Peyer's patch (tissue), 4 donors: ENCODE data around the gene RSBN1L. TPM values are rescaled to one million over a fixed set of nuclear protein-coding genes. Genes with fewer than 3 reads are reported as not detected.

ENCODE experiments used
- DNase-seq, 3 donors: peaks; one replicate each; pipeline ENCODE4 v3.0.0-alpha.2; 2017 to 2019
- H3K27ac ChIP-seq, 4 donors: fragments of 200-600 bp; sonication (generic); one replicate each; pipeline ENCODE4 v1.5.1; 2016 to 2019
- H3K27me3 ChIP-seq, 2 donors: fragments of 200-600 bp; sonication (generic); one replicate each; pipeline ENCODE4 v1.5.1; 2019
- H3K36me3 ChIP-seq, 3 donors: fragments of 200-600 bp; sonication (generic); one replicate each; pipeline ENCODE4 v1.5.1; 2016 to 2019
- H3K4me1 ChIP-seq, 4 donors: fragments of 200-600 bp; sonication (generic); one replicate each; pipeline ENCODE4 v1.5.1; 2016 to 2019
- H3K4me3 ChIP-seq, 4 donors: fragments of 200-600 bp; sonication (generic); 1 replicate in 3 of 4; 2 replicates in 1 of 4; pipeline ENCODE4 v1.5.1; 2016 to 2019; ENCODE audit warnings: mild to moderate bottlenecking in 1 of 4
- H3K9me3 ChIP-seq, 4 donors: fragments of 200-600 bp; sonication (generic); one replicate each; pipeline ENCODE4 v1.5.1; 2016 to 2019; ENCODE audit warnings: mild to moderate bottlenecking in 1 of 4
- CTCF ChIP-seq, 6 experiments: fragments of 450-650 bp in 4 of 6; fragments of 200-600 bp in 2 of 6; sonication (generic) in 1 of 6; IDR thresholded peaks; one replicate each; pipeline ENCODE4 v1.5.1; 2017 to 2019; ENCODE audit warnings: antibody characterized with exemption in 6 of 6, mild to moderate bottlenecking in 3 of 6, moderate library complexity in 1 of 6
- POLR2A ChIP-seq, 2 donors: fragments of 450-650 bp; IDR thresholded peaks; one replicate each; pipeline ENCODE4 v1.5.1; 2017; ENCODE audit warnings: antibody characterized with exemption in 2 of 2, mild to moderate bottlenecking in 2 of 2, moderate library complexity in 2 of 2
- total RNA-seq, 4 donors: library from RNA; depleted of rRNA; stranded (reverse); fragments of >200 nt; gene quantifications; one replicate each; pipeline ENCODE4 v1.1.0, GENCODE V29; 2016

The RSBN1L gene
- total RNA-seq, 4 donors from 2014 or later: 18.9 to 57.8 (median 23.6) TPM

GRCh38 chr7:77800158-77800557 lies 103.9 kb downstream of the RSBN1L start:
- H3K9me3 ChIP-seq: no peaks in the 10 kb centered on the region
- no peaks in the 10 kb centered on the region for H3K36me3 ChIP-seq
- H3K27me3 ChIP-seq: no peaks in the 10 kb centered on the region
- H3K27ac ChIP-seq: peak overlapping the region in 1 of 4 donors; percentile 96
- H3K4me3 ChIP-seq: peak overlapping the region in 2 of 4 donors; percentile 9 to 96
- no peak for TF ChIP-seq POLR2A (IDR thresholded peaks at IDR 0.05)
- TF ChIP-seq CTCF (IDR thresholded peaks at IDR 0.05): no peak
- H3K4me1 ChIP-seq: peaks cover 0 to 35% (median 10%) of the 10 kb centered on the region in 4 donors
- DNase-seq: no peak

- Histone ChIP-seq H3K27me3 (no peaks in the 10 kb centered on the region), H3K4me1 (peaks cover 0 to 35% (median 10%) of the 10 kb centered on the region in 4 donors), H3K36me3 (no peaks in the 10 kb centered on the region), H3K9me3 (no peaks in the 10 kb centered on the region), H3K4me3 (no peak overlapping the region), H3K27ac (peak overlapping the region in 1 of 4 donors; percentile 96)
- DNase-seq: no peak
- TF ChIP-seq POLR2A (IDR thresholded peaks at IDR 0.05): no peak
- TF ChIP-seq CTCF (IDR thresholded peaks at IDR 0.05): no peak
Observed at GRCh38 chr7:77800730-77801129, 104.5 kb downstream of the RSBN1L start.

GRCh38 chr7:77802557-77803405 lies 106.5 kb downstream of the RSBN1L start:
- Histone ChIP-seq H3K9me3 (peaks cover 0 to 14% (median 0%) of the 10 kb centered on the region in 4 donors), H3K4me1 (peaks cover 0 to 20% (median 5%) of the 10 kb centered on the region in 4 donors), H3K27me3 (no peaks in the 10 kb centered on the region), H3K36me3 (no peaks in the 10 kb centered on the region), H3K27ac (peak overlapping the region in 2 of 4 donors; percentile 17 to 46), H3K4me3 (no peak overlapping the region)
- DNase-seq: no peak
- TF ChIP-seq POLR2A (IDR thresholded peaks at IDR 0.05): no peak
- no peak for TF ChIP-seq CTCF (IDR thresholded peaks at IDR 0.05)

GRCh38 chr7:77806425-77806824 lies 110.2 kb downstream of the RSBN1L start:
- no peak for TF ChIP-seq CTCF (IDR thresholded peaks at IDR 0.05)
- TF ChIP-seq POLR2A (IDR thresholded peaks at IDR 0.05): no peak
- Histone ChIP-seq H3K27me3 (no peaks in the 10 kb centered on the region), H3K36me3 (no peaks in the 10 kb centered on the region), H3K4me1 (peaks cover 0 to 8% (median 0%) of the 10 kb centered on the region in 4 donors), H3K9me3 (peaks cover 0 to 14% (median 0%) of the 10 kb centered on the region in 4 donors), H3K27ac (no peak overlapping the region), H3K4me3 (no peak overlapping the region)
- DNase-seq: no peak

- DNase-seq: no peak
- H3K27me3 ChIP-seq: no peaks in the 10 kb centered on the region
- no peak overlapping the region for H3K27ac ChIP-seq
- TF ChIP-seq POLR2A (IDR thresholded peaks at IDR 0.05) (no peak), CTCF (IDR thresholded peaks at IDR 0.05) (no peak)
- H3K4me1 ChIP-seq: no peaks in the 10 kb centered on the region
- H3K36me3 ChIP-seq: no peaks in the 10 kb centered on the region
- peaks cover 0 to 14% (median 0%) of the 10 kb centered on the region in 4 donors for H3K9me3 ChIP-seq
- no peak overlapping the region for H3K4me3 ChIP-seq
Observed at GRCh38 chr7:77808517-77808916, 112.3 kb downstream of the RSBN1L start.
